CD4-positive, alpha-beta T cell treated with Interleukin-12 subunit alpha and Interleukin-12 subunit beta, for 1 hour (primary cell): ENCODE data around the gene SLC25A48.

Source experiments
- DNase-seq: peaks from one replicate; pipeline ENCODE4 v3.0.0-alpha.2; 2020

SLC25A48 gene, protein sequence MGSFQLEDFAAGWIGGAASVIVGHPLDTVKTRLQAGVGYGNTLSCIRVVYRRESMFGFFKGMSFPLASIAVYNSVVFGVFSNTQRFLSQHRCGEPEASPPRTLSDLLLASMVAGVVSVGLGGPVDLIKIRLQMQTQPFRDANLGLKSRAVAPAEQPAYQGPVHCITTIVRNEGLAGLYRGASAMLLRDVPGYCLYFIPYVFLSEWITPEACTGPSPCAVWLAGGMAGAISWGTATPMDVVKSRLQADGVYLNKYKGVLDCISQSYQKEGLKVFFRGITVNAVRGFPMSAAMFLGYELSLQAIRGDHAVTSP

DNA sequence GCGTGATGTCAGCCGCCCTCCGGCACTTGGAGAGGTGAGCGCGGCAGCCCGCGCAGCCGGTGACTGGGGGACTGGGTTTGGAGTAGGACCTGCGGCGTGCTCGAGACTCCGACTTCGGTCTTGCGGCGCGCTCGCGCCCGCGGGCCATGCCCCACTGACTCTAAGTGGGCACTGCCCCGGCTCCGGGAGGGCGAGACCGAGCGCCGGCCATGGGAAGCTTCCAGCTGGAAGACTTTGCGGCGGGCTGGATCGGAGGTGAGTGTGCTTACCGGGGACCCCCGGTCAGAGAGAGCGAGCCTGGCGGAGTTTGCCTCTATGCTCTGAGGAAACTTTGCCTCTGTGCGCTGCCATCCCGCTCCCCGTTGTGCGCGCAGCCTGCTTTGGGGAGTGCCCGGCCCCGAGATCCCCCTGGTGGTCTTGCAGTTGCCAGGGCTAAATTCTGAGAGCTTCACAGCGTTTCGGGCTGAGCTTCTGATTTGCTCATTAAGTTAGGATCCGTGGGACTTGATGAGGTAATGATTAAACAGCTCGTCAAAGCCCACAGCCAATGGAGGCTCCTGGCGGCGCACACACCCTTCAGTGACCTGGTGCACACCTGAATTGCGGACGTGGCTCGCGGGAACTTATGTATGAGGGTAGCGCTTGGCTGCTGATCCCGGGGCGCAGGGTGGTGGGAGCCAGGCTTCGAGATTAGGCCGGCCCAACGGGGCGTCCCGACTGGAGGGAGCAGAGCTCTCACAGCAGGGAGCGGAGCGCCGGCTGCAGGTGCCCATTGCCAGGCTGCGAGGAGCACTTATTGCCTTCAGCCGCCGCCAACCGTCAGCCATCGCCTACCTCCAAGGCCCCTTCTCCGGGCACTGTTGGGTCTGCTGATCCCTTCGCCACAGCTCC, at the start of gene SLC25A48:
Gene SLC25A48, plus strand, starts transcription at position 25 of the 891 bp plus-strand sequence. Its CDS starts 185 bp downstream, at position 210.
- DNase-seq = no peak

DNA sequence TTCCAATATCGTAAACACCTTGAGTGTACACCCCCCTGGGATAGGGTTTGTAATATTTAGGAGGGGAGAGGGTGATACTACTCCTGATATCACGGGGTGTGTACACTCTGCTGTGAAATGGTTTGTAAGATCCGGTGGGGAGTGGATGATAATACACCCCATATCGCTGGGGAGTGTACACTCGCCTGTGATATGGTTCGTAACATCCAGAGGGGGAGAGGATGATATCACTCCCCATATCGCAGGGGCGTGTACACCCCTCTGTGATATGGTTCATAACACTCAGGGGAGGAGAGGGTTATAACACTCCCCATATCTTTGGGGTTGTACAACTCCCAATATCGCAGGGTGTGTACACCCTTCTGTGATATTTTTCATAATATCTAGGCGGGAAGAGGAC, 33.8 kb upstream of the SLC25A48 start:
- no peak for DNase-seq

DNA sequence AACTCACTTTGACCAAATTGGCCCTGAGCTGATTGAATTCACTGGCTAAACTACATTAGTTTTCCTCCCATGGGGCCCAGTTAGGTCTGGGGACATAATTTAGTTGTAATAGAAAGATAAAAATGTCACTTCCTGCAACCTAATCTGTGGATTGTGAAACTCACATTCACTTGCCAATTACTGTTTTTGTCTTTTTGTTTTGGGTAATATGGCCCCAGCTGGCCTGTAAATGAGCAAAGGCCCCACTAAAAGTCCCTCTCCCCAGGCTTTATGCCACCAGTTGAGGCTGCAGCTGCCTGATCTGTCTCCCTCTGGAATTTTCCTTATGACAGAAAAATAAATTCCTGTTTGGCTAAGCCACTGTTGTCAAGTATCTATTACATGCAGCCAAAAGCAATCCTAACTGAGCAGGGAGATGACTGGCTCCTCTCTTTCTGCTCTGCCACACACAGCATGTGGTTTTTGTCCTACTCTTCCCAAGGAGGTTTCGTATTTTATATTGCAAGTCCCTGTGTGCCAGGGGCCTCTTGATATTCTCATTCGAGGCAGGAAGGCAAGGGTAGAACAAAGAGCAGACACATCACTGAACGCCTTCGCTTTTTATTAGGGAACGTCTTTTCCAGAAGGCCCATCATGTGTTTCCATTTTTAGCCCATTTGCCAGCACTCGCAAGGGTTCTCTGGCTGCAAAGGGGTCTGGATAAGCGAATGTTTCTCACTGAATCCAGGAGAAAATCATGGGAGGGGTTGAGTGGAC, 24.1 kb upstream of the SLC25A48 start:
- DNase-seq = no peak

DNA sequence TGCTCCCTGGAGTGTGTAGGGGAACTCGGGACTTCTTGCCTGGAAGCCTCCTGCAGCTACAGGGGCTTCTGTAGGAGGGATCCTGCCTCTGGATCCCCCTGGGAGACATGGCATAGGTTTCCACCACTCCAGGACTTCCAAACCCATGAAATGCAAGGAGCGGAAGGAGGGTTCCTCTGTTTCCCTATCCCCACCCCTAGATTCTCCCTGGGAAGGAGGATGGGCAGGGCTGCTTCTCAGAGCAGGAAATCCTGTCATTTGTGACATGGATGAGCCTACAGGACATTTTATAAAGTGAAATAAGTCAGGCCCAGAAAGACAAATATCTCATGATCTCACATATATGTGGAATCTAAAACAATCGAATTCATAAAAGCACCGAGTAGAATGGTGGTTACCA, 23.5 kb upstream of the SLC25A48 start:
- no peak for DNase-seq

DNA sequence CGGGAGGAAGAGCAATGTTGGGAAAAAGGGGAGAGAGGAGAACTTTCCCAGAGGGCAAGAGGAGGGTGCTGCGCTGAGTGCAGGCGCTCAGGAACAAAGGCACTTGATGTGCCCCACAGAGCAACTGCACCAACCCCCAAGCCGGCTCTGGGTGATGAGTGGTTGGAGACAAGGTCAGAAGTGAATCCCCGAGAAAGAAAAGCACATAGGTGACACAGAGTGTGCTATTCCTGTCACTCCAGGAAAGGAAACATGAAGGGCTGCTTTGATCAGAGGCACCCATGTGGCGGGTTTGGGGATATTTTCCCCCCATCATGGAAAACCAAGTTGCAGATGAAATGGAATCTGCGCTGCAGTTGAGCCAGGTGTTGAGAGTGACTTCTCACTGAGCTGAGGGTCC, 20.7 kb upstream of the SLC25A48 start:
- DNase-seq = no peak

DNA sequence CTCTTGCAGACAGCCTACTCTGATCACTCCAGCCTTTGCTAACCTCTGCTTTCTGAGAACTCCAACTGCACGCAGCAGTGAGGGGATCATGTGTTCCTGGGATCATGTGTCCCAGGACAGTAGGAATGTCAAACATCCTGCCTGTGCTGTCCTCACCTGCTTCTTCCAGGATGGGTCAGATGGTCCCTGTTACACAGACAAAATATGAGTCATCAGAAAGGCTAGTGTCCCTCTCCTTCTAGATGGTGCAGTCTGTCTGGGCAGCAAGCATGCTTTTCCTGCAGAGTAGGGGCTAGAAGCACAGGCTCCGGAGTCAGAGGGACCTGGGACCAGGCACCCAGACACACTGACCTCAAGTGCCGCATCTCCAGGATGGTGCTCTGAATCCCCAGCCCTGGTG, 20.1 kb upstream of the SLC25A48 start:
- DNase-seq = no peak

DNA sequence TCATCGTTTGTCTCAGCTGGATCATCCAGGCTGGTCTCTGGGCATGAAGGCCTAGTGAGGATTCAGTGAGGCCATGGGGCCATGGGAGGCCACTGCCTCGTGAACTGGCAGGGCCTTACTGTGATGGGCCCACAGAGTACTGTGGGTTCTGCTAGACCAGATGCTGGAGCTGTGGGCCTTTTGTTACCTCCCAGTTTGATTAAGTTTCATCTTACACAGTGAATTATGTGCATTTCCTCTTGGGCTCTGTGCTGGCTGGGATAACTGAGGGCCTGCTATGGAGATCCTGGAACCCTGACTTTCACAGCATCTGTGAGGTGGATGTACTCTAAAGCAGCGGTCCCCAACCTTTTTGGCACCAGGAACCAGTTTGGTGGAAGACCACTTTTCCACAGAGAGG, 19.7 kb upstream of the SLC25A48 start:
- no peak for DNase-seq

DNA sequence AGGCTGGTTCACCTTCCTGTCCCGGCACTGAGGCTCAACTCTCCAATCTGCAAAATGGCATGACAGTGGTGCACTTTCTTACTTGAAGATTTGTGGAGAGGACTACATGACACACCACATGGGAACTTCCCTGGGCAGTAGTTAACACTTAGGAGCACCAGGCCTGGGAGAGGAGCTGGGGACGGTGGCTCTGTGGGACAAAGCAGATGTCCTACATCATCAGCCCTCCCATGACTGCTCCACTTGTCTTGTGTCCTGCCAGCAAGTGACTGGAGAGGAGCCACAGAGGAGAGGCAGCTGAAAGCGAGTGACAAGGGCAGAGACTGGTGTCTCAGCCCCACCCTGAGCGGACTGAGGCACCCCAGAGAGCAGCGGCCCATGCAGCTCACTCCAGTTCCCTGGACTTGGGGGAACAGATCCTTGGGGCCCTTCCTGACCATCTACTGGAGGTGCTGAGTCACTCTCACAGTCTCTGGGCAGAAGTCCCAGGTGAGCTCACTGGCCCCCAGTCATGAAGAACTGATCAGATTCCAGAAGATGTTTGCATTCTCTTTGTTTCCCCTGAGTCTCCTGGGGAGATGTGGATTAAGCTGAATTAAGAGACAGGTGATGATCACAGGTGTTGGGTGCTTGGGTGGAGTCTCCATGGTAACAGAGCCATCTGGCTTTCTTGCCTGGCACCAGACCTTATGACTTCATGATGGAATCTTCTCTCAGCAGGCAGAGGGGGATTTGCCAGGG, 13.2 kb upstream of the SLC25A48 start:
- DNase-seq = no peak

DNA sequence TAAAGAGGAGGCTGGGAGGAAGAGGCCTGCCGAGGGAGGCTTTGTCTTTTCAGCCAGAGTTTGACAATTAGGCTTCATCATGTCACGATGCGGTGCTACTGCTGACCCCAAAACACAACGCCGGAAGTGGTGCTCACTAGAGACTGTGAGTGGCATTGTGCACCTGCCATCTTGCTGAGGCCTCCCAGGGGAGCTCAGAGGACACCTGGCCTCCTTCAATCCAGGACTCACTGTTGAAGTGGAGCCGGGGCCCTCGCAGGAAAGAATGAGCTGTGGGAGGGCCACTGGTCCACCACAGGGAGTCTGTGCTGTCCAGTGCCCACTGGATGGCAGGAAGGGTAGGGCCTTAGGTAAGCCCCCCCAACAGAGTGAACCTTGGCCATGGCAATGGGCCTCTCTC, 12.7 kb upstream of the SLC25A48 start:
- DNase-seq = no peak

DNA sequence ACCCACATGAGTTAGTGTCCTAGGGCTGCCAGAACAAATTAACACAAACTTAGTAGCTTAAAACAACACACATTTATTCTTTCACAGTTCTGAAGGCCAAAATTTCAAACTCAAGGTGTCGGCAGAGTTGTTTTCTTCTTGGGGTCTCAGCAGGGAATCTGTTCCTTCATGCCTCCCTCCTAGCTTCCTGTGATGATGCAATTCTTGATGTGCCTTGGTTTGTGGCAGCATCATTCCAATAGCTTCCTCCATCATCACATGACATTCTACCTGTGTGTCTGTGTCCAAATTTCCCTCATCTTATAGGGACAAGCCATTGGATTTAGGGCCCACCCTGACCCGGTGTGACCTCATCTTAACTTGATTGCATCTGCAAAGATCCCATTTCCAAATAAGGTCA, 12.2 kb upstream of the SLC25A48 start:
- DNase-seq = no peak

DNA sequence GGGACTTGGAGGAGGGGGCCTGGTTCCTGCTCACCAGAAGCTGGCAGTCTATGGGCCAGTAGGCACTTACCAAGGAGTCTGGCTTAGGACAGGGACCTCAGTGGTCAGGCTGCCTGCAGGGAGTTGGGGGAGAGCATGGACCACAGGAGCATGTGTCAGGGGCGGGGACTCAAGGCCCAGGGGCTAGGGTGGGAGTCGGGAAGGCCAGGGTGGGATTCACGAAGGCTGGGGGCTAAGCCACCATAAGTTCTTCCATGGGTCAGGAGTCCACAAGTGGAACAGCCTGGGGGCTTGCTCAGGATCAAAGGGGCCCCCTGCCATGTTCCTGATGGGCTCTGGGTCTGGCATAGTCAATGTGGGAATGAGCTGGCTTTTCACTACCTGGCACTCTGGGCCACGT, 11.5 kb upstream of the SLC25A48 start:
- no peak for DNase-seq

DNA sequence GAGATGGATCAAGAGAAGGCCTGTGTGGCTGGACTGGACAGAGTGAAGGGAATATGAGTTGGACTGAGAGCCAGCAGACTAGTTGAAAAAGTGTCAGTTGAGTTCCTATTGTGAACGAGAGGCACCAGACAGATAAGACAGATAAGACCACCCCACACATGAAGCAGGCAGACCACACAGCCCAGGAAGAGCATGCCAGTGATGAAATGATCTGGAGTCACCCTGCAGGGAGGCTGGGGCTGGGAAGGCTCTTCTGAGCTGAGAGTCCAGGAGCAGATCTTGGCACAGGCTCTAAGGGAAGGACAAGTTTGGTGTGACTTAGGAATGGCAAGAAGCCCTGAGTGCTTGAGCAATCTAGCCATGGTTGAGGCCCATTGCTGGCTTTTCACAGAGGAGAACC, 10.6 kb upstream of the SLC25A48 start:
- no peak for DNase-seq

DNA sequence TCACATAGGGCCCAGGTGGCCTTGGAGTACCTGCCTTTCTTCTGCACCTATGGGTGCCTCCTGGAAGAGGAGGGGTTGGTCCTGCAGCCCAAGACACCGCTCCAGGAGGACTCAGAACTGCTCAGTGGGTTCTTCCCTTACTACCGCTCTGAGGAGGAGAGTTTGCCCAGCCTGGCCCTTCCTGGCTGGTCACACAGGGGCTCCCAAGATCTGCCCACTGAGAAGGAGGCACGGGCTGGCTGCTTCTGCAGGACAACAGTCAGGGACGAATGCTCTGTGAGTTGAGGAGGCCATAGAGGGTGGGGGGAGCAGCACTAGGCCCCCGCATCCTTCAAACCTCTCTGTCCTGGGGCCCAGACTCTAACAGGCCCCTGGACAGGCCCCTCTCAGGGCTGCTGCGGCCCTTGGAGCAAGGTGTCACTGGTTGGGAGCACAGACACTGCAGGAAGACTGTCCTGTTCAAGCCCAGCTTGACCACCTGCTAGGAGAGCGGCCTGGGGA, 9.9 kb upstream of the SLC25A48 start:
- no peak for DNase-seq

DNA sequence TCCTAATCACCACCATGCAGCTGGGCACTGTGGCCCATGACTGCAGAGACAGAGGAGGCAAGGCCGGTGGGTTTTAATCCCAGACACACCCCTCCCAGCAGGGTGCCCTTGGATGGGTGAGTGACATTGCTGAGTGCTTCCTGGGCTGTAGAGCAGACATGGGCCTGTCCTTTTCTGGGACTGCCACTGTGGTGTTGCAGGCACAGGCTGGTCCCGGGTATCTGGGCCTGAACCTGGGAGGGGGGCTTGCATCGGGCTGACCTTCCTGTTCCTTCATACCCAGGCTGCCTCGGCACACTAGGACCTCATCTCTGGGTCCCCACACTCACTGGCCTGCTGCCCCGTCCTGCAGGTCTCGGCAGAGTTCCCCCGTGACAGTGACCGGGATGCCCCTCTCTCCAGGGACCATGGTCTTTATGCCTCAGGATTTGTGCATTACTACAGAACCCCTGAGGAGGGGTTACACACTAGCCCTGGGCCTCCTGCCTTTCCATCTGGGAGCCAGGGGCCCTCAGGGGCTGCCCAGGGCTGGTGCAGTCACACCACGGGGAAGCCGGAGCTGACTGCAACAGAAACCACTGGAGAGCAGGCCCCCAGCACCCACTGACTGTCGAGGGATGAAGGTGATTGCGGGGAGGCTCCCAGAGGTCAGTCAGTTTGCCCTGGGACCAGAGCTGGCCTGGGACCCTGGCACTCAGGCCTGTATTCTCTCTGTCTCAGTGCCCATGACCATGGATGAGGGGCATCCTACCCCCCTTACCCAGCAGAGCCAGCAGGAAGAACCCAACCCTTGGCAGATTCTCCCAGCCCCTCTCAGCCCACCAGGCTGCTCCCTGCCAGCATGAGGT, 8.9 kb upstream of the SLC25A48 start:
- DNase-seq = no peak

DNA sequence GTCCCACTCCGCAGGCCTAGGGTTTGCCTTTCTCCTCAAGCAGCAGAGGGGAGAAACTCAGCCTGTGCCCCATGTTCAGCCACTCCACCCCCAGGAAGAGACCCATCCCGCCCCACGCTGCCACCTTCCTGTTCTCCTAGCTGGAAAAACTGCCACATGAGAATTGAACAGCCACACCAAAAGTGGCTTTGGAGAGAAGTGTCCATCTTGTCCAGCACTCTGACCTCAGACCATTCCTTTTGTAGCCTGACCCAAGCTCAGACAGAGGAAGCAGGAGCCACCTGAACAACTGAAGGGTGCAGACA, 8.3 kb upstream of the SLC25A48 start:
- DNase-seq = no peak

DNA sequence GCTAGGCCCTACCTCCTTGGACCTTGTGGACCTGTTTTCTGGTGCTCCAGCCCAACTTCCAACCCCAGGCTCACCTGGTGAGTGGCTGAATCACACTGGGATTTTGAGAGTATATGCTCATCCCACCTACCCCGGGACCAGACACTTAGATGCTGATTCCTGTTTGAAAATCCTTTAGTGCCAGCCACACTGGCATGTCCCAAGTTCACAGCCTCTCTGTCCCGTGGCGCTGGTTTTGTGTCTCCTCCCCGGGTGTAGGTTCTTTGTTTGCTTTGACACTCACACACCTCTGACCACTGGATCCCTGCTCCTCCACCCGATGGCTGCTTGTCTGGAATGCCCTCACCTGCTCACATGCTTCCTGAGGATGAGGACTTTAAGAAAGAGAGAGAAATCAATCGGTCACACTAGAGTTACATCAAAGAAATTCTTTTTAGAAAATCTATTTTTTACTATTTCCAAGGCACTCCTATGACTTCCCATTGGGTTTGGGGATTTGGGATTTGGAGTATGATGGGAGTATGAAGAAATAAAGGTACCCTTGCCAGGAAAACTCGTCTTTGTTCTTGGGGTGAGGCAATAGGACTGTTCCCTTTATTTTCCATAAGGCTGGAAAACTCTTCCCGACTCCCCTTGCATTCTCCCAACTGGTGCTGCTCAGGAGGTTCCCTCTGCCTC, 7.3 kb upstream of the SLC25A48 start:
- no peak for DNase-seq

DNA sequence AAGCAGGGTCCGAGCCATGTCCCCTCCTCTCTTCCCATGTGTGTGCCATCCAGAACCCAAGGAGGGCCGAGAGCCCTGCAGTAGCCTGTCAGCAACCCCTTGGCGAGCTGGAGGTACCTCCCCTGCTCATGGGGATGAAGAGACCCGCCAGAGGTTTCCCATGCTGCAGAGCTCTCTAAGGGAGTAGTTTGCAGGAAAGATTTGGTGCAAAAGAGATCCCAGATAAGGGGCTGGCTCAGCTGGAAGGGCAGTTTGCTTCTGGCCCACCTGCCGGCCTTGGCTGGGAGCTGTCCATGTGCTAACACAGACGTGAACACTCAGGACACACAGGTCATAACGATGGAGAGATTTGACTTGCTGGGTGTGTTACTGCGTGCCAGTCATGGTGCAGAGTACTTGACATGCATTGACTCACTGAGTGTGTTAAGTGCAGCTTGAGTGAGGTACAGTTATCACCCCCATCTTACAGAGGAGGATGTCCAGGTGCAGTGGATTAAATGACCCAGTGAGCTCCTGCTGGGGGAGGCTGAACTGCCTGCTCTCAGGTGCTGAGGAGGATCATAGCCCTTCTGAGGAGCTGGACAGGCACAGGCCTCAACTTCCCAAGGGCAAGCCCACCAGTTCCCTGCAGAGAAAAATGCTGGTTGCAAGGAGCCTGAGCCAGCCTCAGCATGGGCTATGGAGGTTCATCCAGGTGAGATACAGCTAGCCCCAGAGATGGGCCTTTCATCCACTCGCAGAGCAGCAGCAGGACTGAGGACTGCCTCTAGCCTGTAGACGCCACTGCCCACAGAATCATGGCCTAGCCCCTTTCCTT, 6.3 kb upstream of the SLC25A48 start:
- DNase-seq = no peak

DNA sequence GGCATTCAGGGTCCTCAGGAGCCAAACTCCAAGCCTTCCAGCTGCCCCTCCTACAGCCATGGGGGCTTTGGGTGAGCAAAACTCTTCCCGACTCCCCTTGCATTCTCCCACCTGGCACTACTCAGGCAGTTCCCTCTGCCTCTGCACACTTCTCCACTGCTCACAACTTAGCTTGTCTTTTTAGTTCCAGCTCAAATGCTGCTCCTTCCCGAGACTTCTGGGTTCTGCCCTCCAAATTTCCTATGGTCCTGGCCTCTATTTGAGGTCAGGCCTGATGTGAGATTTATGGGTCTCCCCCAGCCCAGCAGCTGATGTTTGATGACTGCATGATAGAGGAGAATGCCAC, 5.7 kb upstream of the SLC25A48 start:
- no peak for DNase-seq

DNA sequence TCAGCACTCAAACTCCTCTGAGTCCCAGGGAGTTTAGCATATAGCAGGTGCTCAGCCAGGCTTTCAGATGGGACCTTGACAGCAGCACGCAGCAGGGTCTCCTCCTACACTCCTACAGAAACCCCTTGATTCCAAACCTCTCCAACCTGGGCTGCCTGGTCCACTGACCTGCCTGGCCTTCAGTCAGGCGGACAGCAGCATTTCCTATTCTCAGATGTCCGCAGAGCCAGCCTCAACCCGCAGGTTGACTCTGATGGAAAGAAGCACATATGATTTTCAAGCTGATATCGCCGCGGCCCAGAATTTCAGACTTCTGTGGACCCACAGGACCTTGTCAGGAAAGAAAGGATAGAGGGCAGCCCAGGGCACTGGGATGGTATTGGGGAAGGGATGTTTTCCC, 5.3 kb upstream of the SLC25A48 start:
- DNase-seq = no peak

DNA sequence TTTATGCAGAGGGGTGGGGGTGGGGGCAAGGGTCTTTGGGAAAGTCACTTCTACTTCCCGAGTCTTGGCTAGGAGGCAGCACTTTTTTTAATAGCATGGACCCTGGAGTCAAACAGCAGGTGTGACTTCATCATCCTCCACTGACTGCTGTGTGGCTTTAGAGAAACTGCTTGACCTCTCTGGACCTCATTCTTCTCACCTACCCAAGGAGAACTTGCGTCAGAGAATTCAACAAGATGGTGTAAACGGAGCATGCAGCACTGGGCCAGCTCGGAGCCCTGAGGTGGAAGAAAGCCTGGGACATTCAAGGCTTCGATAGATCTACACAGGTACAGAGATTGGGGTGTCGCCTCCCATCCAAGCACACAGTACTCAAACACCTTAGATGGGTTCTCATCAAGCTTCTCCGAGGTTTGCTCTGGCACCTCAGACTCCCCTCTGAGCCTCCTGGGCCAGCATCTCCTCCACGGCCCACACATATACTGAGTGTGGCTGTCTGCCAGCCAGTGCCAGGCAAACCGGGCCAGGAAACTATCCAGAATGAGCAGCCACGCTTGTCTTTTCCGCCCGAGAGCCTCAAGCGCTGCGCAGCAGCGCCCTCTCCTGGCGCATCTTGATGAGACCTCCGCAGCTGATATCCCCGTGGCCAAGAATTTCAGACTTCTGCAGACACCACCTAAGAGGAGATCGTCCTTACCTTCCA, 4.6 kb upstream of the SLC25A48 start:
- peak; percentile 6 for DNase-seq
